C1 segment of cervical spinal cord (tissue), 14 donors: ENCODE data around the gene TRIM56.
"Not testable (repeated sequence)": the region's sequence is repeated elsewhere in the genome, so short reads cannot be mapped to it uniquely, and the experiment has no call there.

ENCODE experiments used
- DNase-seq, 14 donors: peaks; one replicate each; lab custom pipeline; 2025; lab: John Stamatoyannopoulos, UW

Gene TRIM56

DNA sequence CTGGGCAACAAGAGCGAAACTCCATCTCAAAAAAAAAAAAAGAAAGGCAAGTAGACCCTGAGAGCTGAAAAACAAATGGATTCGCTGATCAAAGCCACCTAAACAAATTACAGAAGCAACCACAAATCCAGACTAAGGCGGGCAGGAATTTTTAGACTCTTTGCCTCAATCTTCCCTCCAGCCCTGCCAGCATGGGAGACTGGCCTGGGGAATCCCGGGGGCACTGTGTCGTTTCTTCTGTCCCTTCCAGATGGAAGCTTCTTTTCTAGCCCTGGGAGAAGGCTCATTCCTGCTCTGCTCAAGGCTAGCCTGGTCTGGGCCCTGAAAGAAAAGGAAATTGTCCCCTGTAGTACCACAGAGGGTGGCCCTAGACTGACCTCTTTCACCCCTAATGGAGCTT is 26.0 kb downstream of the TRIM56 start:
- no peak for DNase-seq

DNA sequence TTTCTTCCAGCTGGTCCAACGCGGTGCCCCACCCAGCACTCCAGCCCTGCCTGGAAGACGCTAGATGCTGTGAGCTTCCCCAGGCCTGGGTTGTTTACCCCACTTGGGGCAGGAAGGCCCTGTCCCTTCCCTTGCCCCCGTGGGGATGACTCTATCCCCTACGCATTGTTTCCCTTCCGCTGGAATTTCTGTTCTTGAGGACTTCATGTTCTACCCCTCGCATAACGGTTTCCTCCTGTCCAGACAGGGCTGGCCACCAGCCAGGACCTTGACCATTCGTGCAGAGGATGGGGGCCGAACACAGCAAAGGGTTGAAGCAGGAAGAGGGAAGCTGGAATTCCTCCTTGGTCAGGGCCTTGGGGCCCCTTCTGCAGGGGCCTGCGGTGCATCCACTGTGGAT is 27.0 kb downstream of the TRIM56 start:
- DNase-seq: peak in 6 of 14 donors; percentile 7 to 36 (median 14)

DNA sequence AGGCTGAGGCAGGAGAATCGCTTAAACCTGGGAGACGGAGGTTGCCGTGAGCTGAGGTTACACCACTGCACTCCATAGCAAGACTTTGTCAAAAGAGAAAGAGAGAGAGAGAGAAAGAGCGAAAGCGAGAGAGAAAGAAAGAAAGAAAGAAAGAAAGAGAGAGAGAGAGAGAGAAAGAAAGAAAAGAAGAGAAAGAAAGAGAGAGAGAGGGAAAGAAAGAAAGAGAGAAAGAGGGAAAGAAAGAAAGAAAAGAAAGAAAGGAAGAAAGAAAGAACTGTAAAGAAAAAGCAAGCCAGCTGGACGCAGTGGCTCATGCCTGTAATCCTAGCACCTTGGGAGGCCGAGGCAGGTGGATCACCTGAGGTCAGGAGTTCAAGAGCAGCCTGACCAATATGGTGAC is 27.9 kb downstream of the TRIM56 start:
- not testable (repeated sequence) for DNase-seq

DNA sequence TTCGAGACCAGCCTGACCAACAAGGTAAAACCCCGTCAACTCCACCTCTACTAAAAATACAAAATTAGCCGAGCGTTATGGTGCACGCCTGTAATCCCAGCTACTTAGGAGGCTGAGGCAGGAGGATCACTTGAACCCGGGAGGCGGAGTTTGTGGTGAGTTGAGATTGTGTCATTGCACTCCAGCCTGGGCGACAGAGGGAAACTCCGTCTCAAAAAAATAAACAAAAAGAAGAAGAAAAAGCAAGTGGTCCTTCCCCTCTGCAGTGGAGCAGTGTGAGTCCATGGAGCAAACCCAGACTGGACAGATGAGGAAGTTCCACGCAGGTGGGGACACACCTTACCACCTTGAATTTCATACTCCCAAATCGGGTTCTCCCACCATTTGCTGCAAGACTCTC is 28.6 kb downstream of the TRIM56 start:
- no peak for DNase-seq

DNA sequence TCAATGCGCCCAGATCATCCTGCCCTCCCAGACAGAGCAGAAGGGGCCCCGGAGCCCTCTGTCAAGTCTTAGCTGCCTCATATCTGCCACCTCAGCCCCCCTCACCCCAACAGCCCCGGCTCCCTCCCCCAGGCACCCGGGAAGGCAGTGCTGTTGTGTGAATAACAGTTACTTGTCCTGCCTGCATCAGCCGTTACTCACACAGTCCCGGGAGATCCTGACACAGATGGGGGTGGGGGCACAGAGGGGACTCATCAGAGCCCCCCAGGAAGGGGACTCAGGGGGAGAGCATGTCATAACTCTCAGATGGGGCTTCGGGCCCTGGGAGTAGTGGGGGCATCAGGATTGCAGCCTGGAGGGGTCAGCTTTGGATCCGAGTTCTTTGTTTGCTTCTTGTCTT is 29.2 kb downstream of the TRIM56 start:
- DNase-seq: no peak

DNA sequence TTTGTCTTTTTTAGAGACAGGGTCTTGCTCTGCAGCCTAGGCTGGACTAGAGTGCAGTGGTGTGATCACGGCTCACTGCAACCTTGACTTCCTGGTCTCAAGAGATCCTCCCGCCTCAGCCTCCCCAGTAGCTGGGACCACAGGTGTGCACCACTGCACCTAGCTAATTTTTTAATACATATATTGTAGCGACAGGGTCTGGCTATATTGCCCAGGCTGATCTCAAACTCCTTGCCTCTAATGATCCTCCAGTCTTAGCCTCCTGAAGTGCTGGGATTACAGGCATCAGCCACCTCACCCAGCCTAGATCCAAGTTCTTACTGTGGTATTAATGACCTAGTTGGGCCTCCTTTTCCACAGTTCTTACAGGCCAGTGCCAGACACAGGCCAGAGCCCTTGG is 29.9 kb downstream of the TRIM56 start:
- DNase-seq: no peak

DNA sequence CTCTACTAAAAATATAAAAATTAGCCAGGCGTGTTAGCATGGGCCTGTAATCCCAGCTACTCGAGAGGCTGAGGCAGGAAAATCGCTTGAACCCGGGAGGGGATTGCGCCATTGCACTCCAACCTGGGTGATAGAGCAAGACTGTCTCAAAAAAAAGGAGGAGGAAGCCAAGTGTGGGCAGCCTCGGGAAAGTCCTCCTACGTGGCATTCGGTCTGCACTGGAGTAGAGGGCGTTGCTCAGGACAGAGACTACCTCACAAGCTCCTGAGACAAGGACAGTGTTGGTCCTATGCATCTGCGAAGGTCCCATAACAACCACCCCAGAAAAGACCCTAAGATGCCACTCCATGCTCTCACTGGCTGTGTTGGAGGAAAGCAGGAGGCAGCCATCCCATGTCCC is 31.6 kb downstream of the TRIM56 start:
- DNase-seq: no peak

DNA sequence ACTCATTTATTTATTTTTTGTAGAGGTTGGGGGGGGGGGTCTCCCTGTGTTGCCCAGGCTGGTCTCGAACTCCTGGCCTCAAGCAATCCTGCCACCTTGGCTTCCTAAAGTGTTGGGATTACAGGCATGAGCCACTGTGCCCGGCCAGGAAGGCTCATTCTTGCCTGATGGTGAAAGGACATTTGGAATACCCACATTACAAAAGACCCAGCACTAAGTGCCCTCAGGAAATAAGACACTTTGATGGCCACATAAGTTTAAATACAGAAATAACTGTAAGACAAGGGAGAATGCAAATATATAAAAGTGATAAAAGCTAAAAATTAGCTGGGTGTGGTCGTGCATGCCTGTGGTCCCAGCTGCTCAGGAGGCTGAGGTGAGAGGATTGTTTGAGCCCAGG is 33.6 kb downstream of the TRIM56 start:
- DNase-seq: no peak

DNA sequence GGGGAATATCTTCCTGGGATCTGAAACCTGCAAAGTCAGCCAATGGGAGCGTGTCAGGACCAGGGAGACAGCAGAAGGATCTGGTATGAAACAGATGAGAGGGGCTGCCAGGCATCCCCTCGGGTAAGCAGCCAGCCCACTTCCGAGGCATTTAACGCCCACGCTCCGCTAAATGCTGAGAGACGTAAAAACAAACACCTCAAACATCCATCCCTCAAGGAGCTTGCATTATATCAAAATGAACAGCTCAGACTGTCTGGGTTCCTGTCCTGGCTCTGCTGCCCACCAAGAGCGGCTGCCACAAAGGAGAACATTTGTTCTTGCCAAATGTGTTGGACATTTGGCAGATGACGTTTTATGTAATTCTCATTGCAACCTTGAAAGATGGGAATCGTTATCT is 34.6 kb downstream of the TRIM56 start:
- DNase-seq: no peak

DNA sequence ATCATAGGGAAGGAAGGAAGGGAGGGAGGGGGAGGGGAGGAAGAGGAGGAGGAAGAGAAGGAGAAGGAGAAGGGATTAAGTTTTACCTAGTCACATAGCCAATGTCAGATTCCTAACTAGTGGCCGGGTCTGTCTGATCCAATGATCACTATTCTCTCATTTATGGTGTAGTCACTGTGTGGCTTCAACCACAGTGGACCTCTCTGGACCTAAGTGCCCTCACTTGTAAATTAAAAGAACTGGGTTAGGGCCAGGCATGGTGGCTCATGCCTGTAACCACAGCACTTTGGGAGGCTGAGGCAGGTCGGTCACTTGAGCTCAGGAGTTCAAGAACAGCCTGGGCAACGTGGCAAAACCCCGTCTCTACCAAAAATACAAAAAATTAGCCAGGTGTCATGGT is 35.0 kb downstream of the TRIM56 start:
- no peak for DNase-seq

DNA sequence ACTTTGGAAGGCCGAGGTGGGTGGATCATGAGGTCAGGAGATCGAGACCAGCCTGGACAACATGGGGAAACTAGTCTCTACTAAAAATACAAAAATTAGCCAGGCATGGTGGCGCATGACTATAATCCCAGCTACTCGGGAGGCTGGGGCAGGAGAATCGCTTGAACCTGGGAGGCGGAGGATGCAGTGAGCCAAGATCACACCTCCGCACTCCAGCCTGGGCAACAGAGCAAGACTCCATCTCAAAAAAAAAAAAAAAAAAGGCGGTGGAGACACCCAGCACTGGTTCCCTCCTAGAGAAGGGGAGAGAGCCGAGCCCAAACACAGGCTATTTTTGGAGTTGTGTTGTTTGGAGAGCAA is 36.3 kb downstream of the TRIM56 start:
- DNase-seq: not testable (repeated sequence)

DNA sequence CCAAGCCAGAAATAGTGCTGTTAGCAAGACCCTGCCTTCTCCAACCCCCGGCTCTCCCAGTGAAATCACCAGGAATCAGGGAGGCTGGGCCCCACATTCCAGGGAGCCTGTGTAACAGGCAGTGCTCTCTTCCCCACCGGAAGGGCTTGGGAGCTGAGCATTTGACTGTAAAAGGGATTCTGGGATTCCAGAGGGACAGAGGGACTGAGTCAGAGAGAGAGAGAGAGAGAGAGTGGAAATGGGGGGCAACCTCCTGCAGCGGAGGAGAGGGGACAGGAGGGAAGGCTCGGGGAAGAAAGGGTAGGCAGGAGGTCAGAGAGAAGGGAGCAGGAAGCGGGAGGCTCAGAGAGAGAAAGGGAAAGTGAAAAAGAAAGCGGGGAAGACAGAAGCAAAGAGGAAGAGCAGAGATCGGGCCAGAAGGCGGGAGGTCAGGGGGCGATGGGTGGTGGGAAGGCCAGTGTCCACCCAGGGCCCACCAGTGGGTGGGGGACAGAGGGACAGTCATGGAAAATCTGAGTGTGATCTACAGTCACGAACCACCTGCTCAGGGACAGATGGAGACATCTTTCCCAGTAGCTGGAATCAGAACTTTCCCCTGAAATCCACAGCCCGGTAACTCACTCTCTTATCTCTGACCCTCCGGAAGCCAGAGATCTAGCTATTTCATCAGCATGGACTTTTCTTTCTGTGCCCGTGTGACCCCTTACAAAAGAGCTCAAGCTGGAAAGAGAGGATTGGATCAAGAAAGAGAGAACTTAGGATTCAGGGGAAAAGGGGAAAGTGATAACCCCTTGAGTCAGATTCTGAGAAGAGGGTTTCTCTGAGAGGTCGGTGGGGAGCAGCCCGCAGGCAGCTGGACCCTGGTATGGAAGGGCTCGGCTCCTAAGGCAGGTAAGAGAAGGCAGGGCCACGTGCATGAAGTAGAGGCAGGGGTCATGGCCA is 37.0 kb downstream of the TRIM56 start:
- no peak for DNase-seq

DNA sequence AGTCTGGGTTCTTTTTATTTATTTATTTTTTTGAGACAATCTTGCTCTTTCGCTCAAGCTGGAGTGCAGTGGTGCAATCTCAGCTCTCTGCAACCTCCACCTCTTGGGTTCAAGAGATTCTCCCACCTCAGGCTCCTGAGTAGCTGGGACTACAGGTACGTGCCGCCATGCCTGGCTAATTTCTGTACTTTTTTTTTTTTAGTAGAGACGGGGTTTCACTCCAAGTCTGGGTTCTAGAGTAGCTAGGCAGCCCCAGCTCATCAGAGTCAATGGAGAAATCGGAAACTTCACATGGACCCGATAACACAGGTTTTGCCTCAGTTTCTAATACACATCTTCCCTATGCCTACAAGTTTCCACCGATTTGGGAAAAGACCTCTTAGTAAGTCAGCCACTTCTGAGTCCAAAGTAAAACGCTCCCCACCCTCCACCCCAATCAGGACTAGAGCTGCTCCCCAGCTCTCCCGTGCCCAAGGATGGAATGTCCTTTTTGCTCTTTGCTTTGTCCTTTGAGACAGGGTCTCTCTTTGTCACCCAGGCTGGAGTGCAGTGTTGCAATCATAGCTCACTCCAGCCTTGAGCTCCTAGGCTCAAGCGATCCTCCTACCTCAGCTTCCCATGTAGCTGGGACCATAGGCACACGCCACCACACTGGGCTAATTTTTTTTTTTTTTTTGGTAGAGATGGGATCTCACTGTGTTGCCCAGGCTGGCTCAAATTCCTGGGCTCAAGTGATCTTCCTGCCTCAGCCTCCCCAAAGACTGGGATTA is 37.8 kb downstream of the TRIM56 start:
- DNase-seq: no peak

DNA sequence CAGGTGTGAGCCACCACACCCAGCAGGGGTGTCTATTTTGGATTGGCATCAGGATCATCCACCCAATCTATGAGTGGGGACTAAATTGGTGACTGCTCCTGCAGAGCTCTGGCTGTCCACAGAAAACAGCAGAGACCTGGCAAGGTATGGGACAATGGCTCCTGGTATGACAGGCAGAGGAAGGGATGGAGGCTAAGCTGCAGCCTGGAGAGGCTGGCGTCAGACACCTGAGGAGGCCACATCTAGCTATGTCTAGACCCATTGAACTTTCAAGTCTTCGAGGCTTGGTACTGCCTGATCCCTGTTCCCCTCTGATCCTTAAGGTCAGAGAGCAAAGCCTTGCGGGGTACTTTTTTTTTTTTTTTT is 38.4 kb downstream of the TRIM56 start:
- no peak for DNase-seq

DNA sequence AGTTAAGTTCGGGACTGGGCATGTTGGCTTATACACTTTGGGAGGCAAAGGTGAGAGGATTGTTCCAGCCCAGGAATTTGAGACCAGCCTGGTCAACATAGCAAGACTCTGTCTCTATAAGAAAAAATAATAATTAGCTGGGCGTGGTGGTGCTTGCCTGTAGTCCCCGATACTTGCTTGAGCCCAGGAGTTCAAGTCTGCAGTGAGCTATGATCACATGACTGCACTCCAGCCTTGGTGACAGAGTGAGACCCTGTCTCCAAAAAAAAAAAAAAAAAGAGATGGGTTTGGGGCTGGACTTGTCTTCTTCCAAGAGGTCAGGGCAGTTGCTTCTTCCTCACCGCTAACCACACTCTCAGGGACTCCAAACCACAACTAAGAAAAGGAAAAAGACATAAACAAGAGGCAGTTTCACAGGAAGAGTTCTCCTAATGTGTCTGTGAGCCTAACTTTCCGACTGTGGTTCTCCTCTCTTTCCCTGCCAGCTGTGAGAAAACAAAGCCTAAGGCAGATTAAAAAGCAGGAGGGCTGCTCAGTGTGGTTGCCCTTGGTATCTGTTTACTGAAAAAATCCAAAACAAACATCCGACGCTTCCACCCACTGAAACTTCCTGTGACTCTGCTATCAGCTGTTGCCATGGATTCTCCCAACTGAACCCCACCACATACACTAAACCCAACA is 39.2 kb downstream of the TRIM56 start:
- no peak for DNase-seq

DNA sequence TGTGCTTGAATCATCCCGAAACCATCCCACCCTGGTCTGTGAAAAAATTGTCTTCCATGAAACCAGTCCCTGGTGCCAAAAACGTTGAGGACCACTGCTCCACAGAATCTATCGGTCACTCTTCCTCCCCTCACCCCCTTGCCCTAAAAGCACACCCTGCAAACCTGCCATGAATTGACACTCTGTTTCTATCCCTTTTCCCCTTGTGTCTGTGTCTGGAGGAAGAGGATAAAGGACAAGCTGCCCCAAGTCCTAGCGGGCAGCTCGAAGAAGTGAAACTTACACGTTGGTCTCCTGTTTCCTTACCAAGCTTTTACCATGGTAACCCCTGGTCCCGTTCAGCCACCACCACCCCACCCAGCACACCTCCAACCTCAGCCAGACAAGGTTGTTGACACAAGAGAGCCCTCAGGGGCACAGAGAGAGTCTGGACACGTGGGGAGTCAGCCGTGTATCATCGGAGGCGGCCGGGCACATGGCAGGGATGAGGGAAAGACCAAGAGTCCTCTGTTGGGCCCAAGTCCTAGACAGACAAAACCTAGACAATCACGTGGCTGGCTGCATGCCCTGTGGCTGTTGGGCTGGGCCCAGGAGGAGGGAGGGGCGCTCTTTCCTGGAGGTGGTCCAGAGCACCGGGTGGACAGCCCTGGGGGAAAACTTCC is 40.8 kb downstream of the TRIM56 start:
- peak in 8 of 14 donors; percentile 18 to 61 (median 38) for DNase-seq

DNA sequence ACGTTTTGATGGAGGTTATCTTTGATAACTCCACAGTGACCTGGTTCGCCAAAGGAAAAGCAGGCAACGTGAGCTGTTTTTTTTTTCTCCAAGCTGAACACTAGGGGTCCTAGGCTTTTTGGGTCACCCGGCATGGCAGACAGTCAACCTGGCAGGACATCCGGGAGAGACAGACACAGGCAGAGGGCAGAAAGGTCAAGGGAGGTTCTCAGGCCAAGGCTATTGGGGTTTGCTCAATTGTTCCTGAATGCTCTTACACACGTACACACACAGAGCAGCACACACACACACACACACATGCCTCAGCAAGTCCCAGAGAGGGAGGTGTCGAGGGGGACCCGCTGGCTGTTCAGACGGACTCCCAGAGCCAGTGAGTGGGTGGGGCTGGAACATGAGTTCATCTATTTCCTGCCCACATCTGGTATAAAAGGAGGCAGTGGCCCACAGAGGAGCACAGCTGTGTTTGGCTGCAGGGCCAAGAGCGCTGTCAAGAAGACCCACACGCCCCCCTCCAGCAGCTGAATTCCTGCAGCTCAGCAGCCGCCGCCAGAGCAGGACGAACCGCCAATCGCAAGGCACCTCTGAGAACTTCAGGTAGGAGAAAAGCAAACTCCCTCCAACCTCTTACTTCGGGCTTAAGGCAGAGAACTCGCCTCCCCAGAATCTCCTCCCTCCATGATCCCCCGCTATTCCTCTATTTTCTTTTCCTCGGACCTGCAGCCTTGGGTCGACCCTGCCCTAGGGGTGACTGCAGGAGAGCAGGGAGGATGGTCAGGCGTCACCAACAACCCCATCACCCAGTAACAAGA is 41.6 kb downstream of the TRIM56 start, which contains the start of gene SERPINE1:
Gene SERPINE1 (plus strand): TSS at position 454 of the 809 bp plus-strand sequence. CDS start 1,290 bp downstream, outside the sequence.
- DNase-seq: peak in 7 of 14 donors; percentile 14 to 53 (median 36)

DNA sequence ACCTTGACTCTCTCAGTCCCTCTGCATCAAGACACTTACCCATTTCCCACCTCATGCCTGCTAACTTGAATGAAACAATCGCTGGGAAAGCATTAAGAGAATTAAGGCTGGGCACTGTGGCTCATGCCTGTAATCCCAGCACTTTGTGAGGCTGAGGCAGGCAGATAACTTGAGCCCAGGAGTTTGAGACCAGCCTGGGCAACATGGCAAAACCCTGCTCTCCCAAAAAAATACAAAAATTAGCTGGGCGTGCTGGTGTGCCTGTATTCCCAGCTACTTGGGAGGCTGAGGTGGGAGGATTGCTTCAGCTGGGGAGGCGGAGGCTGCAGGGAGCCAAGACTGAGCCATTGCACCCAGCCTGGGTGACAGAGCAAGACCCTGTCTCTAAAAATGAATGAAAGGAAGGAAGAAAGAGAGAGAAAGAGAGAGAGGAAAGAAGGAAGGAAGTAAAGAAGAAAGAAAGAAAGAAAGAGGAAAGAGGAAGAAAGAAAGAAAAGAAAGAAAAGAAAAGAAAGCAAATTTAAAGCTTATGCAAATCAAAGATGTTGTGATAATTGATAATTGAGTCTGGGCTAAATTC is 42.3 kb downstream of the TRIM56 start:
- DNase-seq: no peak

DNA sequence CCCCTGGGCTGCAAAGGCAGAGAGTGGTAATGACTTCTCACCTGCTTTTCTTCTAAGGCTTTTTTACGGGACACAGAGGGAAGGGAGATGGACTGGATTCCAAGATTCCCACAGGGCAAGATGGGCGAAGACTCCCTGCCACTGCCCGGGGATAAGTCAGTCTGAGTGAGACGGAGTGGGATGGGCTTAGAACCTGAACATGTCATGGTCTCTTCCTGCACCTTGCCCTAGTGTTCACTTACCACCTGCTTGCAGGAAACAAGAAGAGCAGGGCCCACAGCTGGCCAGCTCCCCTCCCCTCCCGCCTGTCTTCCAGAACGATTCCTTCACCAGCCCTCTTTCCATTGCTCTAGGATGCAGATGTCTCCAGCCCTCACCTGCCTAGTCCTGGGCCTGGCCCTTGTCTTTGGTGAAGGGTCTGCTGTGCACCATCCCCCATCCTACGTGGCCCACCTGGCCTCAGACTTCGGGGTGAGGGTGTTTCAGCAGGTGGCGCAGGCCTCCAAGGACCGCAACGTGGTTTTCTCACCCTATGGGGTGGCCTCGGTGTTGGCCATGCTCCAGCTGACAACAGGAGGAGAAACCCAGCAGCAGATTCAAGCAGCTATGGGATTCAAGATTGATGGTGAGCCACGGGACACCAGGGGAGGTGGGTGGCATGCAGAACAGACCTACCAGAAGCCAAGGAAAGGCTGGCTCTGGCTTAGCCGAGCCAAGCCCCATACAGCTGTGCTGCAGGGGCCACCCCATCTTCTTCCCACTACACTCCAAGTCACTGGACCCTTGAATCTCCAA is 43.0 kb downstream of the TRIM56 start:
- no peak for DNase-seq
